ENCODE results near the gene FLNC.

FLNC gene

GRCh38 chr7:128879939-128880746 lies 49.9 kb downstream of the FLNC start:
- peak; percentile 38 for DNase-seq

- no peak for DNase-seq
Measured at GRCh38 chr7:128880791-128881457, 50.7 kb downstream of the FLNC start.

GRCh38 chr7:128881458-128882125 lies 51.4 kb downstream of the FLNC start:
- no peak for DNase-seq

- DNase-seq: no peak
Measured at GRCh38 chr7:128882134-128882533, 51.9 kb downstream of the FLNC start.

- peak; percentile 91 for DNase-seq
Measured at GRCh38 chr7:128883622-128884448, 53.6 kb downstream of the FLNC start.

GRCh38 chr7:128884561-128885369 lies 54.6 kb downstream of the FLNC start:
- no peak for DNase-seq

GRCh38 chr7:128885370-128886187 lies 55.4 kb downstream of the FLNC start:
- DNase-seq: no peak

GRCh38 chr7:128886391-128887168 lies 56.4 kb downstream of the FLNC start:
- no peak for DNase-seq

GRCh38 chr7:128887169-128888038 lies 57.2 kb downstream of the FLNC start:
- no peak for DNase-seq

GRCh38 chr7:128888039-128888755 lies 58.0 kb downstream of the FLNC start:
- DNase-seq: no peak

GRCh38 chr7:128888756-128889095 lies 58.5 kb downstream of the FLNC start:
- DNase-seq: no peak

GRCh38 chr7:128889121-128889520 lies 58.9 kb downstream of the FLNC start:
- no peak for DNase-seq

- no peak for DNase-seq
Measured at GRCh38 chr7:128890306-128891109, 60.3 kb downstream of the FLNC start.

- DNase-seq: no peak
Measured at GRCh38 chr7:128891110-128891941, 61.1 kb downstream of the FLNC start.

- DNase-seq: no peak
Measured at GRCh38 chr7:128891942-128892269, 61.7 kb downstream of the FLNC start.

- no peak for DNase-seq
Measured at GRCh38 chr7:128892521-128893250, 62.5 kb downstream of the FLNC start.

All from activated CD4-positive, alpha-beta T cell treated with anti-CD3 and anti-CD28 coated beads for 48 hours (primary cell).